Mesenchymal stem cell (in vitro differentiated cells and primary cell): ENCODE measurements around the gene SAMD10.

ENCODE experiments used
- DNase-seq: peaks from one replicate; pipeline ENCODE4 v3.0.0-alpha.2; 2013
- H2AFZ ChIP-seq: one replicate; pipeline ENCODE4 v1.6.1; 2013; ENCODE audit warnings: low read depth, mild to moderate bottlenecking, control low read depth, inconsistent platforms, low read length, moderate library complexity
- H2AK5ac ChIP-seq: 2 replicates; pipeline ENCODE4 v1.6.1; 2013; ENCODE audit warnings: low read length, moderate library complexity, mild to moderate bottlenecking, inconsistent platforms; ENCODE audit not compliant: severe bottlenecking
- H2BK120ac ChIP-seq: one replicate; pipeline ENCODE4 v1.6.1; 2013; ENCODE audit warnings: low read depth, mild to moderate bottlenecking, inconsistent platforms, low read length, moderate library complexity
- H2BK12ac ChIP-seq, 2 experiments: one replicate each; pipeline ENCODE4 v1.6.1; 2013; ENCODE audit warnings: inconsistent platforms in 2 of 2, low read length in 2 of 2, mild to moderate bottlenecking in 2 of 2, moderate library complexity in 2 of 2, control low read depth in 1 of 2
- H2BK15ac ChIP-seq: one replicate; pipeline ENCODE4 v1.6.1; 2013; ENCODE audit warnings: mild to moderate bottlenecking, low read depth, inconsistent platforms; ENCODE audit not compliant: poor library complexity, severe bottlenecking
- H2BK5ac ChIP-seq: 2 replicates; pipeline ENCODE4 v1.6.1; 2013; ENCODE audit warnings: low read depth, mild to moderate bottlenecking, low read length, control low read depth, inconsistent platforms; ENCODE audit not compliant: poor library complexity, severe bottlenecking
- H3K14ac ChIP-seq, 2 experiments: one replicate each; pipeline ENCODE4 v1.6.1; 2013; ENCODE audit warnings: inconsistent platforms in 2 of 2, low read length in 2 of 2, control low read depth in 1 of 2, mild to moderate bottlenecking in 1 of 2, moderate library complexity in 1 of 2
- H3K18ac ChIP-seq, 2 experiments: one replicate each; pipeline ENCODE4 v1.6.1; 2013; ENCODE audit warnings: inconsistent platforms in 2 of 2, low read length in 2 of 2, control low read depth in 1 of 2, low read depth in 1 of 2, mild to moderate bottlenecking in 1 of 2
- H3K23ac ChIP-seq, 2 experiments: one replicate each; pipeline ENCODE4 v1.6.1; 2013; ENCODE audit warnings: inconsistent platforms in 2 of 2, low read length in 2 of 2, mild to moderate bottlenecking in 2 of 2, moderate library complexity in 2 of 2, control low read depth in 1 of 2
- H3K27ac ChIP-seq: 2 replicates; pipeline ENCODE4 v1.5.1; 2013; ENCODE audit warnings: mild to moderate bottlenecking, moderate library complexity, low read length, control low read depth, inconsistent platforms; ENCODE audit not compliant: poor library complexity, severe bottlenecking
- H3K27me3 ChIP-seq, 2 experiments: 2 replicates each; pipeline versions ENCODE4 v1.6.1 to v1.7.0; 2013; ENCODE audit warnings: low read length in 2 of 2, mild to moderate bottlenecking in 2 of 2, moderate library complexity in 2 of 2, control low read depth in 1 of 2, inconsistent platforms in 1 of 2; ENCODE audit not compliant: control insufficient read depth in 1 of 2, insufficient read depth in 1 of 2
- H3K36me3 ChIP-seq, 2 experiments: 2 replicates each; pipeline versions ENCODE4 v1.6.1 to v1.7.0; 2013; ENCODE audit warnings: low read length in 2 of 2, control low read depth in 1 of 2, inconsistent platforms in 1 of 2, low read depth in 1 of 2, mild to moderate bottlenecking in 1 of 2; ENCODE audit not compliant: insufficient read depth in 2 of 2, control insufficient read depth in 1 of 2
- H3K4ac ChIP-seq, 2 experiments: one replicate each; pipeline ENCODE4 v1.6.1; 2013; ENCODE audit warnings: inconsistent platforms in 2 of 2, low read length in 2 of 2, mild to moderate bottlenecking in 2 of 2, moderate library complexity in 2 of 2, control low read depth in 1 of 2, low read depth in 1 of 2
- H3K4me1 ChIP-seq: 2 replicates; pipeline ENCODE4 v1.6.1; 2013; ENCODE audit warnings: low read depth, low read length, control low read depth; ENCODE audit not compliant: control insufficient read depth, insufficient read depth
- H3K4me2 ChIP-seq: 2 replicates; pipeline ENCODE4 v1.6.1; 2013; ENCODE audit warnings: low read length, mild to moderate bottlenecking, inconsistent platforms; ENCODE audit not compliant: poor library complexity, severe bottlenecking
- H3K4me3 ChIP-seq, 2 experiments: 2 replicates each; pipeline versions ENCODE4 v1.5.1 to v1.7.0; 2013; ENCODE audit warnings: low read length in 2 of 2, mild to moderate bottlenecking in 2 of 2, control low read depth in 1 of 2, low read depth in 1 of 2; ENCODE audit not compliant: insufficient read depth in 1 of 2
- H3K79me1 ChIP-seq: replicated peaks from 2 replicates; pipeline ENCODE4 v1.6.1; 2013; ENCODE audit warnings: mild to moderate bottlenecking, control low read depth, low read length, inconsistent platforms; ENCODE audit not compliant: poor library complexity, severe bottlenecking
- H3K9ac ChIP-seq: 2 replicates; pipeline ENCODE4 v1.7.0; 2013; ENCODE audit warnings: mild to moderate bottlenecking, low read length, moderate library complexity
- H3K9me3 ChIP-seq: 2 replicates; pipeline ENCODE4 v1.7.0; 2013; ENCODE audit warnings: mild to moderate bottlenecking, low read length; ENCODE audit not compliant: control insufficient read depth
- H4K8ac ChIP-seq: one replicate; pipeline ENCODE4 v1.6.1; 2013; ENCODE audit warnings: inconsistent platforms, mild to moderate bottlenecking, low read length, moderate library complexity
- H4K91ac ChIP-seq: one replicate; pipeline ENCODE4 v1.6.1; 2013; ENCODE audit warnings: mild to moderate bottlenecking, low read length, inconsistent platforms
- WGBS: methylation state at CpG from one replicate; pipeline ENCODE4 v1.1.7; 2013; ENCODE audit warnings: mixed read lengths; 5-methylcytosine and 5-hydroxymethylcytosine counted together

Gene SAMD10

GRCh38 chr20:63939061-63939935 lies 40.1 kb downstream of the SAMD10 start:
- H3K36me3 ChIP-seq, result peaks cover 73 to 85% of the 10 kb centered on the region in 2 experiments
- no peak overlapping the region for H3K9ac ChIP-seq
- H3K27me3 ChIP-seq, result no peaks in the 10 kb centered on the region
- H4K91ac ChIP-seq, result peak overlapping the region; percentile 28
- no peak overlapping the region for H3K23ac ChIP-seq
- WGBS, result 76% methylated on average over 29 of the region's 33 CpGs
- no peak overlapping the region for H3K4me2 ChIP-seq
- H3K4ac ChIP-seq, result no peak overlapping the region
- peaks cover 29% of the 10 kb centered on the region for H3K79me1 ChIP-seq
- no peaks in the 10 kb centered on the region for H3K9me3 ChIP-seq
- H2BK120ac ChIP-seq, result no peak overlapping the region
- no peak overlapping the region for H3K18ac ChIP-seq
- no peak overlapping the region for H2BK5ac ChIP-seq
- H2AFZ ChIP-seq, result no peak overlapping the region
- no peak for DNase-seq
- peaks cover 24% of the 10 kb centered on the region for H3K4me1 ChIP-seq
- no peak overlapping the region for H2BK15ac ChIP-seq
- H2AK5ac ChIP-seq, result no peak overlapping the region
- H2BK12ac ChIP-seq, result no peak overlapping the region
- H3K14ac ChIP-seq, result no peak overlapping the region
- H3K27ac ChIP-seq, result no peak overlapping the region
- no peak overlapping the region for H3K4me3 ChIP-seq
- no peak overlapping the region for H4K8ac ChIP-seq

- DNase-seq, result no peak
- Histone ChIP-seq H2AFZ (no peak overlapping the region), H3K9me3 (no peaks in the 10 kb centered on the region), H3K23ac (no peak overlapping the region), H2BK12ac (no peak overlapping the region), H4K8ac (no peak overlapping the region), H3K4me3 (no peak overlapping the region), H2BK5ac (no peak overlapping the region), H3K36me3 (peaks cover 69 to 84% of the 10 kb centered on the region in 2 experiments), H3K27ac (no peak overlapping the region), H2BK120ac (no peak overlapping the region), H3K79me1 (peaks cover 33% of the 10 kb centered on the region), H3K18ac (no peak overlapping the region), H2AK5ac (no peak overlapping the region), H3K4me1 (peaks cover 35% of the 10 kb centered on the region), H3K9ac (no peak overlapping the region), H3K4ac (no peak overlapping the region), H2BK15ac (no peak overlapping the region), H3K4me2 (no peak overlapping the region), H3K27me3 (no peaks in the 10 kb centered on the region), H3K14ac (no peak overlapping the region), H4K91ac (no peak overlapping the region)
- 93% methylated on average over 14 of the region's 14 CpGs for WGBS
These were observed 41.8 kb downstream of the SAMD10 start for GRCh38 chr20:63937596-63937995.

GRCh38 chr20:63935447-63935846 lies 44.0 kb downstream of the SAMD10 start:
- no peaks in the 10 kb centered on the region for H3K9me3 ChIP-seq
- H2BK5ac ChIP-seq, result no peak overlapping the region
- H4K91ac ChIP-seq, result peak overlapping the region; percentile 53
- H2AK5ac ChIP-seq, result no peak overlapping the region
- no peak overlapping the region for H2BK15ac ChIP-seq
- H3K14ac ChIP-seq, result no peak overlapping the region
- peaks cover 42% of the 10 kb centered on the region for H3K79me1 ChIP-seq
- no peak overlapping the region for H2AFZ ChIP-seq
- peak overlapping the region; percentile 25 for H3K27ac ChIP-seq
- no peak overlapping the region for H4K8ac ChIP-seq
- peaks cover 32% of the 10 kb centered on the region for H3K4me1 ChIP-seq
- no peak overlapping the region for H2BK120ac ChIP-seq
- no peak for DNase-seq
- no peak overlapping the region for H3K9ac ChIP-seq
- H3K23ac ChIP-seq, result no peak overlapping the region
- no peak overlapping the region for H3K4me3 ChIP-seq
- 97% methylated on average over 9 of the region's 9 CpGs for WGBS
- H2BK12ac ChIP-seq, result no peak overlapping the region
- H3K4ac ChIP-seq, result no peak overlapping the region
- no peak overlapping the region for H3K18ac ChIP-seq
- no peak overlapping the region for H3K4me2 ChIP-seq
- H3K36me3 ChIP-seq, result peaks cover 76 to 88% of the 10 kb centered on the region in 2 experiments
- H3K27me3 ChIP-seq, result no peaks in the 10 kb centered on the region

GRCh38 chr20:63934271-63935068 lies 45.0 kb downstream of the SAMD10 start:
- H3K27ac ChIP-seq, result peak overlapping the region; percentile 63
- no peaks in the 10 kb centered on the region for H3K27me3 ChIP-seq
- no peak overlapping the region for H2AFZ ChIP-seq
- H2BK120ac ChIP-seq, result no peak overlapping the region
- H2AK5ac ChIP-seq, result no peak overlapping the region
- H2BK15ac ChIP-seq, result no peak overlapping the region
- no peak overlapping the region for H3K4me2 ChIP-seq
- H3K14ac ChIP-seq, result no peak overlapping the region
- peaks cover 34% of the 10 kb centered on the region for H3K4me1 ChIP-seq
- no peak overlapping the region for H3K4ac ChIP-seq
- no peak overlapping the region for H2BK5ac ChIP-seq
- H3K79me1 ChIP-seq, result peaks cover 44% of the 10 kb centered on the region
- 87% methylated on average over 35 of the region's 37 CpGs for WGBS
- no peaks in the 10 kb centered on the region for H3K9me3 ChIP-seq
- no peak overlapping the region for H2BK12ac ChIP-seq
- H3K23ac ChIP-seq, result no peak overlapping the region
- no peak overlapping the region for H4K91ac ChIP-seq
- H3K36me3 ChIP-seq, result peaks cover 74 to 87% of the 10 kb centered on the region in 2 experiments
- no peak overlapping the region for H3K18ac ChIP-seq
- H3K4me3 ChIP-seq, result no peak overlapping the region
- no peak overlapping the region for H4K8ac ChIP-seq
- no peak for DNase-seq
- H3K9ac ChIP-seq, result no peak overlapping the region
